HL-60 (cell line): ENCODE data around the gene UTF1.

Source experiments
- DNase-seq, 2 experiments: peaks; one replicate each; pipeline ENCODE4 v3.0.0-alpha.2; 2010 to 2020; ENCODE audit warnings: low read depth in 1 of 2, low spot score in 1 of 2
- H3K27ac ChIP-seq: fragments of 250-450 bp; sonication (Bioruptor Pico); replicated peaks from 2 replicates; pipeline ENCODE4 v1.5.1; 2020; ENCODE audit warnings: mild to moderate bottlenecking, moderate library complexity
- H3K27me3 ChIP-seq: fragments of 250-450 bp; sonication (Bioruptor Pico); 2 replicates; pipeline ENCODE4 v1.5.1; 2021; ENCODE audit warnings: mild to moderate bottlenecking, moderate library complexity; ENCODE audit not compliant: insufficient read depth, poor library complexity, severe bottlenecking
- H3K4me3 ChIP-seq: replicated peaks from 2 replicates; pipeline ENCODE4 v1.5.1; 2011; ENCODE audit warnings: mild to moderate bottlenecking, control low read depth, low read length; ENCODE audit not compliant: insufficient read depth
- GABPA ChIP-seq: IDR thresholded peaks from 2 replicates; pipeline ENCODE4 v1.6.1; 2012; ENCODE audit warnings: low read depth
- POLR2AphosphoS5 ChIP-seq: IDR thresholded peaks from 2 replicates; pipeline ENCODE4 v1.6.1; 2012; ENCODE audit warnings: low read depth
- SPI1 ChIP-seq: IDR thresholded peaks from 2 replicates; pipeline ENCODE4 v1.6.1; 2012; ENCODE audit warnings: low read depth, mild to moderate bottlenecking, borderline replicate concordance
- TF ChIP-seq, protein P1 (sequence below): IDR thresholded peaks from one replicate; pipeline ENCODE4 v1.5.1; 2011; ENCODE audit warnings: low read length, control low read depth, inconsistent platforms; ENCODE audit not compliant: insufficient read depth
- TF ChIP-seq, protein P2 (sequence below): IDR thresholded peaks from 2 replicates; pipeline ENCODE4 v1.6.1; 2012; ENCODE audit warnings: low read depth; ENCODE audit not compliant: insufficient replicate concordance

Gene UTF1

DNA sequence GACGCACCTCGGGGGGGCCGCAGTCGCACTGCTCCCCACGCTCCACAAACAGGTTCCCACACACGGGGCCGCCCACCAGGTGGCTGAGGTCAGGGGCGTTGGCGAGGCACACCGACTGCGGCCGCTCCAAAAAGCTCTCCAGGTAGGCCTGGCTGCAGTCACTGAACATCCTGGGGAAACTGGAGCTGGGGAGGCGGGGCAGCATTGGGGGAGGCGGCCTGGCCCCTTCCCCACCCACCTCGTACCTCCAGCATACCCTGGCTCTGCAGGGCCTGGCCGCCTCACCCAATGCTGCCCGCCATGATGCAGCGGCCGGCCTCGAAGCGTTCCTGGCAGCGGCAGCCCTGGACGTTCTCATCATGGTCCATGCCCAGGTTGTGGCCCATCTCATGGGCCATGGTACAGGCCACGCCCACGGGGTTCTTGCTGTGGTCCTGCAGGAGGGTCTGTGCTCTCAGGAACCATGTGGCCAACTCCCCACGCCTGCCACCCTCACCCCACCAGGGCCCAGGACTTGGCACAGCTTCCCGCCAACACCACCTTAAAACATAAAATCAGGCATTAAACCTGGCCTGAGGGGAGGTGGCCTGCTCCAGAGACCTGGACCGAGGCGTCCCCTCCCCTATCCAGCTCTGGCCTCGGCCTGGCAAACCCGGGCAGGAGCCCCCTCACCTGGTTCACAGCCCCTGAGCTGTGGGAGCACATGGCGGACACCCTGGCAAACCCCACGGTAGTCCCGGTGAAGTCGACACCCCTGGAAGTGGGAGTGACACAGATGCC is 41.7 kb downstream of the UTF1 start:
- no peak overlapping the region for H3K27ac ChIP-seq
- H3K4me3 ChIP-seq = no peak overlapping the region
- H3K27me3 ChIP-seq = no peaks in the 10 kb centered on the region
- TF ChIP-seq, protein P1, sequence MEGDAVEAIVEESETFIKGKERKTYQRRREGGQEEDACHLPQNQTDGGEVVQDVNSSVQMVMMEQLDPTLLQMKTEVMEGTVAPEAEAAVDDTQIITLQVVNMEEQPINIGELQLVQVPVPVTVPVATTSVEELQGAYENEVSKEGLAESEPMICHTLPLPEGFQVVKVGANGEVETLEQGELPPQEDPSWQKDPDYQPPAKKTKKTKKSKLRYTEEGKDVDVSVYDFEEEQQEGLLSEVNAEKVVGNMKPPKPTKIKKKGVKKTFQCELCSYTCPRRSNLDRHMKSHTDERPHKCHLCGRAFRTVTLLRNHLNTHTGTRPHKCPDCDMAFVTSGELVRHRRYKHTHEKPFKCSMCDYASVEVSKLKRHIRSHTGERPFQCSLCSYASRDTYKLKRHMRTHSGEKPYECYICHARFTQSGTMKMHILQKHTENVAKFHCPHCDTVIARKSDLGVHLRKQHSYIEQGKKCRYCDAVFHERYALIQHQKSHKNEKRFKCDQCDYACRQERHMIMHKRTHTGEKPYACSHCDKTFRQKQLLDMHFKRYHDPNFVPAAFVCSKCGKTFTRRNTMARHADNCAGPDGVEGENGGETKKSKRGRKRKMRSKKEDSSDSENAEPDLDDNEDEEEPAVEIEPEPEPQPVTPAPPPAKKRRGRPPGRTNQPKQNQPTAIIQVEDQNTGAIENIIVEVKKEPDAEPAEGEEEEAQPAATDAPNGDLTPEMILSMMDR = no peak
- no peak for TF ChIP-seq SPI1
- no peak for TF ChIP-seq GABPA
- TF ChIP-seq POLR2AphosphoS5 = no peak
- TF ChIP-seq, protein P2, sequence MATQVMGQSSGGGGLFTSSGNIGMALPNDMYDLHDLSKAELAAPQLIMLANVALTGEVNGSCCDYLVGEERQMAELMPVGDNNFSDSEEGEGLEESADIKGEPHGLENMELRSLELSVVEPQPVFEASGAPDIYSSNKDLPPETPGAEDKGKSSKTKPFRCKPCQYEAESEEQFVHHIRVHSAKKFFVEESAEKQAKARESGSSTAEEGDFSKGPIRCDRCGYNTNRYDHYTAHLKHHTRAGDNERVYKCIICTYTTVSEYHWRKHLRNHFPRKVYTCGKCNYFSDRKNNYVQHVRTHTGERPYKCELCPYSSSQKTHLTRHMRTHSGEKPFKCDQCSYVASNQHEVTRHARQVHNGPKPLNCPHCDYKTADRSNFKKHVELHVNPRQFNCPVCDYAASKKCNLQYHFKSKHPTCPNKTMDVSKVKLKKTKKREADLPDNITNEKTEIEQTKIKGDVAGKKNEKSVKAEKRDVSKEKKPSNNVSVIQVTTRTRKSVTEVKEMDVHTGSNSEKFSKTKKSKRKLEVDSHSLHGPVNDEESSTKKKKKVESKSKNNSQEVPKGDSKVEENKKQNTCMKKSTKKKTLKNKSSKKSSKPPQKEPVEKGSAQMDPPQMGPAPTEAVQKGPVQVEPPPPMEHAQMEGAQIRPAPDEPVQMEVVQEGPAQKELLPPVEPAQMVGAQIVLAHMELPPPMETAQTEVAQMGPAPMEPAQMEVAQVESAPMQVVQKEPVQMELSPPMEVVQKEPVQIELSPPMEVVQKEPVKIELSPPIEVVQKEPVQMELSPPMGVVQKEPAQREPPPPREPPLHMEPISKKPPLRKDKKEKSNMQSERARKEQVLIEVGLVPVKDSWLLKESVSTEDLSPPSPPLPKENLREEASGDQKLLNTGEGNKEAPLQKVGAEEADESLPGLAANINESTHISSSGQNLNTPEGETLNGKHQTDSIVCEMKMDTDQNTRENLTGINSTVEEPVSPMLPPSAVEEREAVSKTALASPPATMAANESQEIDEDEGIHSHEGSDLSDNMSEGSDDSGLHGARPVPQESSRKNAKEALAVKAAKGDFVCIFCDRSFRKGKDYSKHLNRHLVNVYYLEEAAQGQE = no peak
- DNase-seq = no peak

DNA sequence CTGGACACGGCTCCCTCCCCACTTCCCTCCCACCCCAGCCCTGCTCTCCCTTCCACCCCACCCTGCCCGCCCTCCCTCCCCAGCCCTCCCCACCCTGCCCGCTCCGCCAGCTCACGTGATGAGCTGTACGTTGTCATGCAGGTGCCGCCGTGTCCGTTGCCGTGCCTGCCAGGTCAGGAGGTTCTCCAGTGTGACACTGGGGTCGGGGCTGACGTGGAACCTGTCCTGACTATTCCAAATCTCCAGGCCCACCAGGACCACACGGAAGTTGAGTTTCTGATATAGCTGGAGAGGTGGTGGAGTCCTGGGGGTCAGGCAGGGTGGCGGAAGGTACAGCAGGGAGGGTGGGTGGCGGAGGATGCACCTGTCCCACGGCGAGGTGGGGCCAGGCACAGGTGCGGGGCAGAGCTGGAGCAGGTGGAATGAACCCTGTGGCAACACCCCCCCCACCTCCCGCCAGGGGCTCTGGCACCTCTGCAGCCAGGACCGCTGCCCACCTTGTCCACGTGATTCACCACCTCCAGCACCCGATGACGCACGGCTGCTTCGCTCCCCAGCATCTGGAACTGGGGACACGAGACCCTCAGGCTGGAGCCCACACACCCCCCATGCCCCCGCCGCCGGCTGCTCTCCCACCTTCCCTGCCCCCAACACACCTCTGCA is 42.4 kb downstream of the UTF1 start:
- H3K27me3 ChIP-seq = no peaks in the 10 kb centered on the region
- no peak overlapping the region for H3K27ac ChIP-seq
- TF ChIP-seq POLR2AphosphoS5 (no peak), SPI1 (no peak), GABPA (no peak)
- TF ChIP-seq, protein P1 = no peak
- TF ChIP-seq, protein P2 = no peak
- H3K4me3 ChIP-seq = no peak overlapping the region
- DNase-seq = no peak

DNA sequence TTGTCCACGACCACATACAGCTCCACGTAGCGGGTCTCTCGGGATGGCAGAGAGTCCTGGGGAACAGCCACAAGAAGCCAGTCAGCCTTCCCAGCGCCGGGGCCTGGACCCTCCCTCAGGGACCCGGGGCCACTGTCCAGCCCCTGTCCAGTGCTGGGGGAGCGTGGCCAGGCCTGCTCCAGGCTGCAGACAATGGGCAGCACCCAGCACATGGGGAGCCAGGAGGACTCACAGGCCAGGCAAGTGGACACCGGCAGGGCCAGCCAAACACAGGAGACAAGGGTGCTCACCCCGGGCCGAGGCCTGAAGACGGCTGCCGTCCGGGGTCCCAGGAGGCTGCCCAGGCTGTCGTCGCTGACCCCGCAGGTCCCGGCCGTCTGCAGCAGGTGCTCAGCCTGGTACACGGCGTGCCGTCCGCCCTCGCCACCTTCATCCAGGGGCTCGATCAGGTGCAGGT is 43.0 kb downstream of the UTF1 start:
- TF ChIP-seq GABPA = no peak
- no peak for TF ChIP-seq POLR2AphosphoS5
- TF ChIP-seq, protein P2 = no peak
- TF ChIP-seq, protein P1 = no peak
- no peak for TF ChIP-seq SPI1
- Histone ChIP-seq H3K27me3 (no peaks in the 10 kb centered on the region), H3K4me3 (no peak overlapping the region), H3K27ac (no peak overlapping the region)
- DNase-seq = no peak
